ENCODE measurements around the gene SLC24A3.

The SLC24A3 gene

GRCh38 chr20:19692685-19693119, 480.3 kb downstream of the SLC24A3 start:
- peak; percentile 34 for DNase-seq

GRCh38 chr20:19693508-19693907, 481.1 kb downstream of the SLC24A3 start:
- no peak for DNase-seq

- no peak for DNase-seq
Measured at GRCh38 chr20:19695081-19695480, 482.6 kb downstream of the SLC24A3 start.

GRCh38 chr20:19696620-19697019, 484.2 kb downstream of the SLC24A3 start:
- no peak for DNase-seq

GRCh38 chr20:19697415-19697814, 485.0 kb downstream of the SLC24A3 start:
- no peak for DNase-seq

- no peak for DNase-seq
Measured at GRCh38 chr20:19699180-19699971, 486.9 kb downstream of the SLC24A3 start.

- no peak for DNase-seq
Measured at GRCh38 chr20:19701429-19701828, 489.0 kb downstream of the SLC24A3 start.

GRCh38 chr20:19706463-19706862, 494.0 kb downstream of the SLC24A3 start:
- DNase-seq = no peak

GRCh38 chr20:19709635-19710335, 497.3 kb downstream of the SLC24A3 start:
- DNase-seq = no peak

- no peak for DNase-seq
Measured at GRCh38 chr20:19710336-19711120, 498.1 kb downstream of the SLC24A3 start.

- no peak for DNase-seq
Measured at GRCh38 chr20:19711126-19711525, 498.7 kb downstream of the SLC24A3 start.

GRCh38 chr20:19712721-19713260, 500.3 kb downstream of the SLC24A3 start:
- no peak for DNase-seq

- DNase-seq = no peak
Measured at GRCh38 chr20:19713822-19714578, 501.6 kb downstream of the SLC24A3 start.

- DNase-seq = no peak
Measured at GRCh38 chr20:19714579-19714840, 502.1 kb downstream of the SLC24A3 start.

GRCh38 chr20:19715986-19716385, 503.5 kb downstream of the SLC24A3 start:
- DNase-seq = no peak

- DNase-seq = no peak
Measured at GRCh38 chr20:19718880-19719279, 506.4 kb downstream of the SLC24A3 start.

GRCh38 chr20:19720991-19721390, 508.5 kb downstream of the SLC24A3 start:
- DNase-seq = no peak

- DNase-seq = no peak
Measured at GRCh38 chr20:19723051-19723450, 510.6 kb downstream of the SLC24A3 start.

GRCh38 chr20:19723813-19724430, 511.5 kb downstream of the SLC24A3 start:
- no peak for DNase-seq

GRCh38 chr20:19725373-19725772, 512.9 kb downstream of the SLC24A3 start:
- DNase-seq = no peak

- DNase-seq = no peak
Measured at GRCh38 chr20:19725814-19726525, 513.5 kb downstream of the SLC24A3 start.
